SU-DHL-6 (cell line): ENCODE results near the gene SYNCRIP.

Source experiments
- EZH2phosphoT487 ChIP-seq: fragments of 200-600 bp; sonication (generic), shearing (Covaris generic); conservative IDR thresholded peaks from 2 replicates; pipeline ENCODE4 v1.6.1; 2018; ENCODE audit warnings: mild to moderate bottlenecking, antibody characterized with exemption, low read length, moderate library complexity, mixed read lengths
- TF ChIP-seq, protein P1 (sequence below): fragments of 200-600 bp; sonication (generic); IDR thresholded peaks from one replicate; pipeline ENCODE4 v1.5.1; 2017; ENCODE audit warnings: antibody characterized with exemption, mild to moderate bottlenecking, low read length, moderate library complexity; ENCODE audit not compliant: insufficient read depth, poor library complexity, severe bottlenecking

DNA sequence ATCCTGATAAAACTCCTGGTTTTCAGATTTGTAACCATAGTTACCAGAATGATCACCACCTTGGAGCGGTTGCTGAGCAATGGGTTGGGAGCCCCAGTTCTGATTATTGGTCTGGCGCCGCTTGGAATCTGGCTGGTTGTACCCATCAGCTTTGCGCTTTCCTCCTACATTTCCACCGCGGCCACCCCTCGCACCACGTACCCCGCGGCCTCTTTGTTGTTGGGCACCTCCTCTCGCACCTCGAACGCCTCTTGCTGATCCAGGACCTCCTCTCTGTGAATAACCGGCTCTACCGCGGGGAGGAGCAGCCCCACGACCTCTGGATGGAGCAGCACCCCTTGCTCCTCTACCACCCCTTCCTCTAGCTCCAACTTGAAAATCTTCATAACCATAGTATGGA lies 27.9 kb downstream of the SYNCRIP start:
- TF ChIP-seq, protein P1, sequence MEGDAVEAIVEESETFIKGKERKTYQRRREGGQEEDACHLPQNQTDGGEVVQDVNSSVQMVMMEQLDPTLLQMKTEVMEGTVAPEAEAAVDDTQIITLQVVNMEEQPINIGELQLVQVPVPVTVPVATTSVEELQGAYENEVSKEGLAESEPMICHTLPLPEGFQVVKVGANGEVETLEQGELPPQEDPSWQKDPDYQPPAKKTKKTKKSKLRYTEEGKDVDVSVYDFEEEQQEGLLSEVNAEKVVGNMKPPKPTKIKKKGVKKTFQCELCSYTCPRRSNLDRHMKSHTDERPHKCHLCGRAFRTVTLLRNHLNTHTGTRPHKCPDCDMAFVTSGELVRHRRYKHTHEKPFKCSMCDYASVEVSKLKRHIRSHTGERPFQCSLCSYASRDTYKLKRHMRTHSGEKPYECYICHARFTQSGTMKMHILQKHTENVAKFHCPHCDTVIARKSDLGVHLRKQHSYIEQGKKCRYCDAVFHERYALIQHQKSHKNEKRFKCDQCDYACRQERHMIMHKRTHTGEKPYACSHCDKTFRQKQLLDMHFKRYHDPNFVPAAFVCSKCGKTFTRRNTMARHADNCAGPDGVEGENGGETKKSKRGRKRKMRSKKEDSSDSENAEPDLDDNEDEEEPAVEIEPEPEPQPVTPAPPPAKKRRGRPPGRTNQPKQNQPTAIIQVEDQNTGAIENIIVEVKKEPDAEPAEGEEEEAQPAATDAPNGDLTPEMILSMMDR, result no peak
- TF ChIP-seq EZH2phosphoT487, result no peak
